A673 (cell line): ENCODE measurements around the gene CNTN5. TPM values are rescaled to one million over a fixed set of nuclear protein-coding genes. Genes with fewer than 3 reads are reported as not detected.

ENCODE experiments used
- BruUV-seq: library from RNA; stranded (reverse); fragments of 400-500 nt; replicated peaks from 2 replicates; lab custom pipeline; 2021; lab: Mats Ljungman, UMichigan
- CTCF ChIA-PET: fragments of 300-600 bp; sonication (Branson Sonifier 250); formaldehyde crosslinking; loops from one replicate; lab custom pipeline; 2022; ENCODE audit warnings: antibody characterized with exemption; lab: Charles Lee
- POLR2A ChIA-PET: fragments of 300-600 bp; sonication (Branson Sonifier 250); formaldehyde crosslinking; loops from one replicate; lab custom pipeline; 2022; ENCODE audit warnings: antibody characterized with exemption; ENCODE audit not compliant: low non-redundant PET; lab: Charles Lee
- DNase-seq: peaks from one replicate; pipeline ENCODE4 v3.0.0-alpha.2; 2015; ENCODE audit warnings: low spot score
- H3K27ac ChIP-seq: fragments of 200-600 bp; sonication (generic); 2 replicates; pipeline ENCODE4 v1.5.1; 2016; ENCODE audit warnings: mixed run types, low read depth, mild to moderate bottlenecking, mixed read lengths, antibody characterized with exemption, low read length; ENCODE audit not compliant: poor library complexity, severe bottlenecking
- H3K27me3 ChIP-seq: fragments of 200-600 bp; sonication (generic); replicated peaks from 2 replicates; pipeline ENCODE4 v1.6.1; 2017; ENCODE audit warnings: mixed run types, low read depth, mild to moderate bottlenecking, mixed read lengths, antibody characterized with exemption, low read length; ENCODE audit not compliant: insufficient read depth, poor library complexity
- H3K36me3 ChIP-seq: fragments of 200-600 bp; sonication (generic); 2 replicates; pipeline ENCODE4 v1.6.1; 2016; ENCODE audit warnings: mixed run types, mild to moderate bottlenecking, mixed read lengths, antibody characterized with exemption, low read length; ENCODE audit not compliant: insufficient read depth, poor library complexity, severe bottlenecking
- H3K4me1 ChIP-seq: fragments of 200-600 bp; sonication (generic); 2 replicates; pipeline ENCODE4 v1.6.1; 2017; ENCODE audit warnings: mixed run types, mild to moderate bottlenecking, mixed read lengths, antibody characterized with exemption, low read length; ENCODE audit not compliant: insufficient read depth, poor library complexity, severe bottlenecking
- H3K4me3 ChIP-seq: fragments of 200-600 bp; sonication (generic); 2 replicates; pipeline ENCODE4 v1.5.1; 2016; ENCODE audit warnings: low read depth, mixed run types, mild to moderate bottlenecking, mixed read lengths, low read length; ENCODE audit not compliant: poor library complexity, severe bottlenecking
- H3K9me3 ChIP-seq: fragments of 200-600 bp; sonication (generic); 2 replicates; pipeline ENCODE4 v1.6.1; 2016; ENCODE audit warnings: mixed run types, low read depth, mild to moderate bottlenecking, mixed read lengths, antibody characterized with exemption, low read length; ENCODE audit not compliant: poor library complexity, severe bottlenecking
- CTCF ChIP-seq: fragments of 300-800, 200-600 bp; sonication (generic); conservative IDR thresholded peaks from 2 replicates; pipeline ENCODE4 v1.5.1; 2017; ENCODE audit warnings: low read depth, mild to moderate bottlenecking, antibody characterized with exemption, low read length, moderate library complexity, mixed read lengths
- EZH2 ChIP-seq: fragments of 200-600 bp; sonication (generic); IDR thresholded peaks from 2 replicates; pipeline ENCODE4 v1.6.1; 2017; ENCODE audit warnings: borderline replicate concordance, low read depth, mild to moderate bottlenecking, mixed read lengths, antibody characterized with exemption, low read length; ENCODE audit not compliant: poor library complexity, severe bottlenecking
- intact Hi-C: fragments of 100-400 bp; cut with micrococcal nuclease; formaldehyde crosslinking; loops from one replicate; pipeline ENCODE4 v1.10.0; 2022; ENCODE audit not compliant: unreplicated experiment
- total RNA-seq: library from RNA; stranded (reverse); gene quantifications from 2 replicates; pipeline ENCODE4 v1.2.3, GENCODE V29; 2021

CNTN5 gene
- total RNA-seq, 1 experiment from 2014 or later, result 0.80 TPM

GRCh38 chr11:100296051-100296679 is 1275.4 kb downstream of the CNTN5 start:
- BruUV-seq, result no TSS peak
- TF ChIP-seq EZH2 (no peak), CTCF (no peak)
- no peak overlapping the region for H3K4me3 ChIP-seq
- H3K9me3 ChIP-seq, result no peaks in the 10 kb centered on the region
- no peaks in the 10 kb centered on the region for H3K36me3 ChIP-seq
- H3K27me3 ChIP-seq, result no peaks in the 10 kb centered on the region
- POLR2A ChIA-PET, result no interaction called here
- H3K4me1 ChIP-seq, result no peaks in the 10 kb centered on the region
- CTCF ChIA-PET, result no interaction called here
- intact Hi-C loops, result no loop called here
- DNase-seq, result no peak
- no peak overlapping the region for H3K27ac ChIP-seq

- no TSS peak for BruUV-seq
- DNase-seq, result no peak
- intact Hi-C loops, result no loop called here
- no peak for TF ChIP-seq EZH2
- no peak for TF ChIP-seq CTCF
- POLR2A ChIA-PET, result no interaction called here
- CTCF ChIA-PET, result no interaction called here
- H3K9me3 ChIP-seq, result no peaks in the 10 kb centered on the region
- H3K36me3 ChIP-seq, result no peaks in the 10 kb centered on the region
- H3K4me3 ChIP-seq, result no peak overlapping the region
- no peak overlapping the region for H3K27ac ChIP-seq
- H3K27me3 ChIP-seq, result no peaks in the 10 kb centered on the region
- no peaks in the 10 kb centered on the region for H3K4me1 ChIP-seq
These were observed 1276.8 kb downstream of the CNTN5 start for GRCh38 chr11:100297516-100297915.

- TF ChIP-seq CTCF (no peak), EZH2 (no peak)
- no peaks in the 10 kb centered on the region for H3K36me3 ChIP-seq
- ChIA-PET CTCF (no interaction called here), POLR2A (no interaction called here)
- intact Hi-C loops, result no loop called here
- no peak overlapping the region for H3K4me3 ChIP-seq
- no peak overlapping the region for H3K27ac ChIP-seq
- no peaks in the 10 kb centered on the region for H3K4me1 ChIP-seq
- H3K9me3 ChIP-seq, result no peaks in the 10 kb centered on the region
- no peak for DNase-seq
- H3K27me3 ChIP-seq, result no peaks in the 10 kb centered on the region
- no TSS peak for BruUV-seq
These were observed 1282.1 kb downstream of the CNTN5 start for GRCh38 chr11:100302824-100303223.
